Measurements from ENCODE around the gene IGDCC3.

DNA sequence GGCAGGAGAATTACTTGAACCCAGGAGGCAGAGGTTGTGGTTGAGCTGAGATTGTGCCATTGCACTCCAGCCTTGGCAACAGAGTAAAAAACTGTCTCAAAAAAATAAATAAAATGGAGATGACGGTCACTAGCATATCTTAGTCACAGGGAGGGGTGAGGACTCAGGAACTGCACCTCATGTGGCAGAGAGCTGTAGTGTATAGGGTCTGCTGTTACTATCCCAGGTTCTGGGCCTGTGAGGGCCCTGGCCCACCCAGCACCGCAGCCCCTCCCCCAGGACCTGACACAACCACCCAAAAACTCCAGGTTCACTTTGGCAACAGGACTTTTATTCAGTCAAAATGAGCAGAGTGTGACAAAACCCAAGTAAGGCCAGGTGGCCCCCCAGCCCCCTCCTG, 51.0 kb downstream of the IGDCC3 start:
- no peak for TF ChIP-seq CTCF (IDR thresholded peaks at IDR 0.05)
- no peak for TF ChIP-seq ZFX (IDR thresholded peaks at IDR 0.05; ENCODE audit: borderline replicate concordance)

All from 22Rv1 (cell line).